Measurements from ENCODE around the gene SF1.

SF1 gene

GRCh38 chr11:64723117-64723906, 55.0 kb downstream of the SF1 start, which contains the start of gene NRXN2:
Gene NRXN2 (minus strand): TSS chr11:64723197. CDS start chr11:64713699, 9,498 bp downstream.
- FAIRE-seq = no peak

- FAIRE-seq = no peak
Observed at GRCh38 chr11:64722141-64723065, 55.9 kb downstream of the SF1 start.

- FAIRE-seq = no peak
Observed at GRCh38 chr11:64721359-64721699, 57.0 kb downstream of the SF1 start.

GRCh38 chr11:64720640-64721358, 57.5 kb downstream of the SF1 start:
- FAIRE-seq = no peak

- FAIRE-seq = no peak
Observed at GRCh38 chr11:64720167-64720566, 58.2 kb downstream of the SF1 start.

GRCh38 chr11:64719406-64719805, 58.9 kb downstream of the SF1 start:
- FAIRE-seq = no peak

GRCh38 chr11:64718780-64719124, 59.6 kb downstream of the SF1 start:
- FAIRE-seq = no peak

GRCh38 chr11:64718084-64718779, 60.1 kb downstream of the SF1 start:
- FAIRE-seq = no peak

GRCh38 chr11:64717268-64717578, 61.1 kb downstream of the SF1 start:
- no peak for FAIRE-seq

GRCh38 chr11:64716473-64717267, 61.7 kb downstream of the SF1 start:
- no peak for FAIRE-seq

GRCh38 chr11:64715756-64716472, 62.4 kb downstream of the SF1 start:
- FAIRE-seq = no peak

- FAIRE-seq = no peak
Observed at GRCh38 chr11:64715110-64715509, 63.2 kb downstream of the SF1 start.

- no peak for FAIRE-seq
Observed at GRCh38 chr11:64714666-64715065, 63.7 kb downstream of the SF1 start.
